CD4-positive, alpha-beta T cell (primary cell): ENCODE results near the gene HIGD2A. TPM values are rescaled to one million over a fixed set of nuclear protein-coding genes. Genes with fewer than 3 reads are reported as not detected.

Experiments
- ATAC-seq: fragments of 200-7000 bp; cut with Tn5 transposase; one replicate; pipeline ENCODE4 v1.10.0; 2022; ENCODE audit warnings: mild to moderate bottlenecking; ENCODE audit not compliant: poor library complexity
- CTCF ChIA-PET: fragments of 350-600 bp; sonication (Branson Sonifier 250); formaldehyde crosslinking; loops from one replicate; lab custom pipeline; 2021; ENCODE audit warnings: antibody characterized with exemption, inconsistent platforms; lab: Charles Lee
- POLR2A ChIA-PET: fragments of 350-600 bp; sonication (Branson Sonifier 250); formaldehyde crosslinking; loops from one replicate; lab custom pipeline; 2021; ENCODE audit warnings: antibody characterized with exemption, inconsistent platforms; lab: Charles Lee
- DNase-seq, 14 experiments: peaks; one replicate each; pipeline ENCODE4 v3.0.0-alpha.2; 2013 to 2020; ENCODE audit warnings: mixed read lengths in 2 of 14
- H3K27ac ChIP-seq, 2 donors: one replicate each; pipeline versions ENCODE4 v1.5.1 to v1.7.0; 2013; ENCODE audit warnings: low read length in 2 of 2, low read depth in 1 of 2, mild to moderate bottlenecking in 1 of 2
- H3K27me3 ChIP-seq, 2 experiments: 1 replicate in 1 of 2; 2 replicates in 1 of 2; pipeline versions ENCODE4 v1.6.1 to v1.7.0; 2013; ENCODE audit warnings: low read length in 2 of 2, control low read depth in 1 of 2, mild to moderate bottlenecking in 1 of 2, moderate library complexity in 1 of 2; ENCODE audit not compliant: insufficient read depth in 2 of 2, control insufficient read depth in 1 of 2
- H3K36me3 ChIP-seq: one replicate; pipeline ENCODE4 v1.6.1; 2013; ENCODE audit warnings: low read length, control low read depth; ENCODE audit not compliant: insufficient read depth
- H3K4me1 ChIP-seq: one replicate; pipeline ENCODE4 v1.6.1; 2013; ENCODE audit warnings: low read length, control low read depth; ENCODE audit not compliant: insufficient read depth
- H3K4me3 ChIP-seq: one replicate; pipeline ENCODE4 v1.5.1; 2013; ENCODE audit warnings: mild to moderate bottlenecking, low read length, moderate library complexity
- H3K9me3 ChIP-seq, 2 experiments: 1 replicate in 1 of 2; 2 replicates in 1 of 2; pipeline versions ENCODE4 v1.6.1 to v1.7.0; 2013; ENCODE audit warnings: low read length in 2 of 2, mild to moderate bottlenecking in 2 of 2, control low read depth in 1 of 2, moderate library complexity in 1 of 2; ENCODE audit not compliant: control insufficient read depth in 1 of 2, insufficient read depth in 1 of 2
- H3K27ac Mint-ChIP-seq: one replicate; pipeline ENCODE4 v1.8.0; 2020; ENCODE audit warnings: mixed read lengths
- H3K27me3 Mint-ChIP-seq: one replicate; pipeline ENCODE4 v1.8.0; 2021; ENCODE audit warnings: mixed read lengths
- H3K36me3 Mint-ChIP-seq: one replicate; pipeline ENCODE4 v1.8.0; 2021; ENCODE audit warnings: low read depth, mixed read lengths
- H3K4me1 Mint-ChIP-seq: one replicate; pipeline ENCODE4 v1.8.0; 2021; ENCODE audit warnings: low read depth, mixed read lengths
- H3K4me3 Mint-ChIP-seq: one replicate; pipeline ENCODE4 v1.8.0; 2020; ENCODE audit warnings: mild to moderate bottlenecking, mixed read lengths
- H3K9me3 Mint-ChIP-seq: one replicate; pipeline ENCODE4 v1.8.0; 2020; ENCODE audit warnings: mixed read lengths
- CTCF ChIP-seq: fragments of 200-600 bp; IDR thresholded peaks from one replicate; pipeline ENCODE4 v1.8.0; 2022; ENCODE audit warnings: antibody characterized with exemption, mild to moderate bottlenecking
- intact Hi-C, 2 experiments: fragments of 100-400 bp; cut with DNase I in 1 of 2; cut with micrococcal nuclease in 1 of 2; formaldehyde crosslinking; loops; one replicate each; pipeline versions ENCODE4 v1.15.1 to v1.9.0; 2023 to 2025; cut with DNase I, micrococcal nuclease
- total RNA-seq, 174 experiments: library from RNA in 2 of 174; stranded (reverse) in 2 of 174; gene quantifications; one replicate each; pipeline ENCODE4 v1.2.3 and lab custom pipeline; 2021 to 2026

Gene HIGD2A
- total RNA-seq, 2 experiments from 2014 or later = 98.2 to 104 TPM

GRCh38 chr5:176416965-176417364, 28.4 kb downstream of the HIGD2A start:
- CTCF ChIA-PET = interaction anchor here (0.6 to 3.7 kb wide), 27 partner anchors 9 to 242 kb away, joined by 3 to 37 read pairs (median 4); partner anchors contain the start of genes FAF2, KIAA1191 and RNF44
- intact Hi-C loops = loop anchor here (1.0 to 5.0 kb wide), 10 partner anchors 30 to 240 kb away; partner anchors contain the start of genes KIAA1191 (in 1 of the 2) and RNF44 (in 1 of the 2)
- no peaks in the 10 kb centered on the region for H3K9me3 Mint-ChIP-seq

GRCh38 chr5:176418251-176418650, 29.7 kb downstream of the HIGD2A start:
- no peaks in the 10 kb centered on the region for H3K9me3 ChIP-seq
- H3K4me1 ChIP-seq = peaks cover 32% of the 10 kb centered on the region
- DNase-seq = no peak
- no peak overlapping the region for H3K4me3 Mint-ChIP-seq
- H3K4me3 ChIP-seq = no peak overlapping the region
- H3K9me3 Mint-ChIP-seq = no peaks in the 10 kb centered on the region
- H3K36me3 Mint-ChIP-seq = peaks cover 6% of the 10 kb centered on the region
- ChIA-PET POLR2A (interaction anchor here (1.4 to 3.6 kb wide), 3 partner anchors 29 to 119 kb away, joined by 4 to 40 read pairs (median 21); partner anchors contain the start of genes FAF2 and RNF44), CTCF (interaction anchor here (1.0 kb wide), 1 partner anchor 179 kb away, joined by 3 read pairs; no protein-coding TSS in a partner anchor)
- H3K27ac Mint-ChIP-seq = no peak overlapping the region
- no peaks in the 10 kb centered on the region for H3K36me3 ChIP-seq
- intact Hi-C loops = loop anchor here (5.0 kb wide), 2 partner anchors 119 to 239 kb away; partner anchors contain the start of gene RNF44 (in 1 of the 2)
- peaks cover 30% of the 10 kb centered on the region for H3K4me1 Mint-ChIP-seq
- ATAC-seq = no peak
- H3K27me3 ChIP-seq = no peaks in the 10 kb centered on the region
- no peak overlapping the region for H3K27ac ChIP-seq
- TF ChIP-seq CTCF = no peak
- H3K27me3 Mint-ChIP-seq = peaks cover 5% of the 10 kb centered on the region

More at GRCh38 chr5:176416965-176417364, 28.4 kb downstream of the HIGD2A start:
- no peak for TF ChIP-seq CTCF
- no peak for ATAC-seq
- H3K4me1 Mint-ChIP-seq = peaks cover 38% of the 10 kb centered on the region
- DNase-seq = no peak
- H3K27ac ChIP-seq = peak overlapping the region in 1 of 2 donors; percentile 3
- no peaks in the 10 kb centered on the region for H3K27me3 ChIP-seq
- H3K9me3 ChIP-seq = no peaks in the 10 kb centered on the region
- peak overlapping the region; percentile 37 for H3K4me3 ChIP-seq
- peak overlapping the region; percentile 76 for H3K27ac Mint-ChIP-seq
- POLR2A ChIA-PET = interaction anchor here (0.7 to 3.6 kb wide), 9 partner anchors 30 to 244 kb away, joined by 3 to 40 read pairs (median 6); partner anchors contain the start of genes FAF2, KIAA1191 and RNF44
- peaks cover 6% of the 10 kb centered on the region for H3K36me3 Mint-ChIP-seq
- no peaks in the 10 kb centered on the region for H3K27me3 Mint-ChIP-seq
- H3K36me3 ChIP-seq = peaks cover 5% of the 10 kb centered on the region
- H3K4me1 ChIP-seq = peaks cover 37% of the 10 kb centered on the region
- H3K4me3 Mint-ChIP-seq = peak overlapping the region; percentile 80

GRCh38 chr5:176420086-176420485, 31.5 kb downstream of the HIGD2A start:
- H3K27me3 Mint-ChIP-seq = peaks cover 5% of the 10 kb centered on the region

More at GRCh38 chr5:176420086-176420485, 31.5 kb downstream of the HIGD2A start:
- no peak for TF ChIP-seq CTCF
- H3K4me3 ChIP-seq = no peak overlapping the region
- Mint-ChIP-seq H3K4me3 (no peak overlapping the region), H3K36me3 (no peaks in the 10 kb centered on the region), H3K27ac (no peak overlapping the region), H3K4me1 (peaks cover 15% of the 10 kb centered on the region), H3K9me3 (no peaks in the 10 kb centered on the region)
- peaks cover 17% of the 10 kb centered on the region for H3K4me1 ChIP-seq
- ChIA-PET CTCF (no interaction called here), POLR2A (no interaction called here)
- DNase-seq (no peak), ATAC-seq (no peak)
- no peak overlapping the region for H3K27ac ChIP-seq
- no peaks in the 10 kb centered on the region for H3K27me3 ChIP-seq
- intact Hi-C loops = no loop called here
- H3K9me3 ChIP-seq = no peaks in the 10 kb centered on the region
- no peaks in the 10 kb centered on the region for H3K36me3 ChIP-seq
